ENCODE measurements around the gene PSMA6.
A peak's percentile ranks its signal among the peaks of the same experiment; 100 is the strongest.

The PSMA6 gene

GRCh38 chr14:35338731-35339405 is 46.7 kb downstream of the PSMA6 start:
- no peak for DNase-seq (ENCODE audit: low read depth)
- no peak overlapping the region for H3K4me3 ChIP-seq (ENCODE audit: low read depth, low read length)
- TF ChIP-seq CTCF (IDR thresholded peaks at IDR 0.05; ENCODE audit: control insufficient read depth, extremely low read depth, insufficient read depth), result no peak

GRCh38 chr14:35339761-35340406 is 47.7 kb downstream of the PSMA6 start:
- TF ChIP-seq CTCF (IDR thresholded peaks at IDR 0.05; ENCODE audit: control insufficient read depth, extremely low read depth, insufficient read depth), result no peak
- H3K4me3 ChIP-seq (ENCODE audit: low read depth, low read length), result no peak overlapping the region
- DNase-seq (ENCODE audit: low read depth), result no peak

GRCh38 chr14:35340616-35341453 is 48.7 kb downstream of the PSMA6 start:
- no peak for DNase-seq (ENCODE audit: low read depth)
- no peak for TF ChIP-seq CTCF (IDR thresholded peaks at IDR 0.05; ENCODE audit: control insufficient read depth, extremely low read depth, insufficient read depth)
- no peak overlapping the region for H3K4me3 ChIP-seq (ENCODE audit: low read depth, low read length)

GRCh38 chr14:35341454-35341750 is 49.2 kb downstream of the PSMA6 start:
- no peak overlapping the region for H3K4me3 ChIP-seq (ENCODE audit: low read depth, low read length)
- no peak for DNase-seq (ENCODE audit: low read depth)
- TF ChIP-seq CTCF (IDR thresholded peaks at IDR 0.05; ENCODE audit: control insufficient read depth, extremely low read depth, insufficient read depth), result no peak

- peak; percentile 99 for DNase-seq (ENCODE audit: low read depth)
Observed at GRCh38 chr14:35341751-35342488, 49.7 kb downstream of the PSMA6 start.

More at GRCh38 chr14:35341751-35342488, 49.7 kb downstream of the PSMA6 start:
- no peak for TF ChIP-seq CTCF (IDR thresholded peaks at IDR 0.05; ENCODE audit: control insufficient read depth, extremely low read depth, insufficient read depth)
- no peak overlapping the region; the same call in 1 of the 2 replicates for H3K4me3 ChIP-seq (ENCODE audit: low read depth, low read length)
